WTC11 (cell line): Measurements from ENCODE around the gene TCTN3. TPM values are rescaled to one million over a fixed set of nuclear protein-coding genes. Genes with fewer than 3 reads are reported as not detected.

Experiments
- ATAC-seq: fragments of 200-7000 bp; cut with Tn5 transposase; 2 replicates; pipeline ENCODE4 v1.10.0; 2021; ENCODE audit warnings: mild to moderate bottlenecking, moderate library complexity
- CTCF ChIA-PET: fragments of 300-600 bp; sonication (Branson Sonifier 250); formaldehyde crosslinking; loops from one replicate; lab custom pipeline; 2021; ENCODE audit warnings: antibody characterized with exemption; lab: Charles Lee
- POLR2A ChIA-PET: fragments of 350-600 bp; sonication (Branson Sonifier 250); formaldehyde crosslinking; loops from one replicate; lab custom pipeline; 2021; ENCODE audit warnings: antibody characterized with exemption; lab: Charles Lee
- DNase-seq: peaks from one replicate; pipeline ENCODE4 v3.0.0; 2021; ENCODE audit warnings: low spot score
- H3K27ac Mint-ChIP-seq: 2 replicates; pipeline ENCODE4 v1.8.0; 2021; ENCODE audit warnings: mixed read lengths
- H3K27me3 Mint-ChIP-seq: 2 replicates; pipeline ENCODE4 v1.8.0; 2021; ENCODE audit warnings: low read depth, mild to moderate bottlenecking, moderate library complexity, mixed read lengths
- H3K36me3 Mint-ChIP-seq: 2 replicates; pipeline ENCODE4 v1.8.0; 2021; ENCODE audit warnings: mixed read lengths
- H3K4me1 Mint-ChIP-seq: 2 replicates; pipeline ENCODE4 v1.8.0; 2022; ENCODE audit warnings: mixed read lengths
- H3K4me3 Mint-ChIP-seq: 2 replicates; pipeline ENCODE4 v1.8.0; 2021; ENCODE audit warnings: mild to moderate bottlenecking, moderate library complexity, mixed read lengths
- H3K9me3 Mint-ChIP-seq: 2 replicates; pipeline ENCODE4 v1.8.0; 2021; ENCODE audit warnings: mixed read lengths
- AR ChIP-seq: fragments of 250-450 bp; sonication (Bioruptor Pico); IDR thresholded peaks from 2 replicates; pipeline ENCODE4 v1.9.0; 2021; ENCODE audit warnings: mild to moderate bottlenecking
- ATF6 ChIP-seq: sonication (generic); formaldehyde crosslinking; IDR thresholded peaks from 2 replicates; pipeline ENCODE4 v1.8.1; 2023; ENCODE audit warnings: mild to moderate bottlenecking, missing genetic modification reagents
- CTCF ChIP-seq: fragments of 200-600 bp; IDR thresholded peaks from 2 replicates; pipeline ENCODE4 v1.8.0; 2022; ENCODE audit warnings: antibody characterized with exemption
- ESRRA ChIP-seq: sonication (generic); formaldehyde crosslinking; IDR thresholded peaks from 2 replicates; pipeline ENCODE4 v1.8.1; 2022; ENCODE audit warnings: mild to moderate bottlenecking, missing genetic modification reagents, borderline replicate concordance
- IRF1 ChIP-seq: sonication (generic); formaldehyde crosslinking; IDR thresholded peaks from 2 replicates; pipeline ENCODE4 v1.8.0; 2023; ENCODE audit warnings: missing genetic modification reagents
- MLX ChIP-seq: sonication (generic); formaldehyde crosslinking; IDR thresholded peaks from 2 replicates; pipeline ENCODE4 v1.8.1; 2023; ENCODE audit warnings: mild to moderate bottlenecking, missing genetic modification reagents, moderate library complexity
- NFATC4 ChIP-seq: fragments of 250-450 bp; sonication (Bioruptor Pico); IDR thresholded peaks from 2 replicates; pipeline ENCODE4 v1.9.0; 2021; ENCODE audit warnings: mild to moderate bottlenecking
- PRDM15 ChIP-seq: sonication (generic); formaldehyde crosslinking; IDR thresholded peaks from 2 replicates; pipeline ENCODE4 v1.8.0; 2022; ENCODE audit warnings: missing genetic modification reagents
- PRRX2 ChIP-seq: fragments of 250-450 bp; sonication (Bioruptor Pico); IDR thresholded peaks from 2 replicates; pipeline ENCODE4 v1.8.0; 2021; ENCODE audit warnings: mild to moderate bottlenecking
- SMAD4 ChIP-seq: sonication (generic); formaldehyde crosslinking; IDR thresholded peaks from 2 replicates; pipeline ENCODE4 v1.8.0; 2022; ENCODE audit warnings: mild to moderate bottlenecking, missing genetic modification reagents
- TCF7 ChIP-seq: sonication (generic); formaldehyde crosslinking; IDR thresholded peaks from 2 replicates; pipeline ENCODE4 v1.8.0; 2022; ENCODE audit warnings: mild to moderate bottlenecking, low read depth, missing genetic modification reagents, moderate library complexity
- TP53 ChIP-seq: sonication (generic); formaldehyde crosslinking; IDR thresholded peaks from 2 replicates; pipeline ENCODE4 v1.8.1; 2023; ENCODE audit warnings: mild to moderate bottlenecking, missing genetic modification reagents
- ZMAT4 ChIP-seq: fragments of 250-450 bp; sonication (Bioruptor Pico); IDR thresholded peaks from 2 replicates; pipeline ENCODE4 v1.9.0; 2021; ENCODE audit warnings: mild to moderate bottlenecking
- ZNF232 ChIP-seq: sonication (generic); formaldehyde crosslinking; IDR thresholded peaks from 2 replicates; pipeline ENCODE4 v1.8.0; 2022; ENCODE audit warnings: mild to moderate bottlenecking, missing genetic modification reagents
- ZNF317 ChIP-seq: sonication (generic); formaldehyde crosslinking; IDR thresholded peaks from 2 replicates; pipeline ENCODE4 v1.8.1; 2023; ENCODE audit warnings: low read depth, mild to moderate bottlenecking, moderate library complexity, missing genetic modification reagents, borderline replicate concordance
- ZNF671 ChIP-seq: fragments of 250-450 bp; sonication (Bioruptor Pico); IDR thresholded peaks from 2 replicates; pipeline ENCODE4 v1.8.0; 2021; ENCODE audit warnings: mild to moderate bottlenecking
- total RNA-seq: library from RNA; stranded (reverse); gene quantifications from 3 replicates; pipeline ENCODE4 v1.2.3, GENCODE V29; 2021
- TF ChIP-seq, protein P1 (sequence below): sonication (generic); formaldehyde crosslinking; conservative IDR thresholded peaks from 2 replicates; pipeline ENCODE4 v1.8.1; 2022; ENCODE audit warnings: mild to moderate bottlenecking, missing genetic modification reagents
- TF ChIP-seq, protein P2 (sequence below): fragments of 250-450 bp; sonication (Bioruptor Pico); IDR thresholded peaks from 2 replicates; pipeline ENCODE4 v1.9.0; 2021; ENCODE audit warnings: moderate library complexity, mild to moderate bottlenecking, inconsistent platforms, borderline replicate concordance
- TF ChIP-seq, protein P3 (sequence below): sonication (generic); formaldehyde crosslinking; conservative IDR thresholded peaks from 2 replicates; pipeline ENCODE4 v1.8.1; 2023; ENCODE audit warnings: mild to moderate bottlenecking, low read depth, missing genetic modification reagents, moderate library complexity

Gene TCTN3
- total RNA-seq, 1 experiment from 2014 or later = 26.4 TPM

DNA sequence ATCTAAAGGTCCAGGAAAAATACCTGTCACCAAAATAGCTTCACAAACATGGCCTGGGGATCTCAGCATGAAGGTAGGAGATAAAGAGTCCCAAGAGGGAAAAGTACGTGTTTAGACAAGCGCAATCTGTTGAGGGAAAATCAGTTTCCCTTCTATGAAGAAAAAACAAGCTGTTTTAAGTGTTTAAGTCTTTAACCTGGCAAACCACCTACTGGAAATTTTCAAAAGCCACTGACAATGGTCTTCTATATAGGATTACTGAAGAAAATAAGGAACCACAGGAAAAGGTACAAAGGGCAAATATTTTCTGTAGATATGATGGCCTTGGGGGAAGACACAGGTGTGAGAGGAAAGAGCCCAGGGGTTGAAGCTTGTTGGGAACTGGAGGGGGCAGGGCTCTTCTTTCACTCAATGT lies 58.4 kb downstream of the TCTN3 start:
- Mint-ChIP-seq H3K9me3 (no peaks in the 10 kb centered on the region), H3K27me3 (no peaks in the 10 kb centered on the region), H3K36me3 (peaks cover 67% of the 10 kb centered on the region), H3K4me3 (no peak overlapping the region), H3K4me1 (no peaks in the 10 kb centered on the region), H3K27ac (no peak overlapping the region; the same call in 1 of the 2 replicates)
- ChIA-PET POLR2A (no interaction called here), CTCF (interaction anchor here (1.0 to 1.3 kb wide), 2 partner anchors 206 to 226 kb away, joined by 3 read pairs; no protein-coding TSS in a partner anchor)
- DNase-seq (no peak), ATAC-seq (no peak)
- TF ChIP-seq ESRRA (CRISPR knock-in tag) (no peak), ZNF671 (CRISPR knock-in tag) (no peak), TCF7 (CRISPR knock-in tag) (no peak), PRRX2 (CRISPR knock-in tag) (no peak), NFATC4 (CRISPR knock-in tag) (no peak), SMAD4 (CRISPR knock-in tag) (no peak), IRF1 (CRISPR knock-in tag) (no peak), ZNF232 (CRISPR knock-in tag) (no peak)

GRCh38 chr10:95628786-95629185 lies 64.9 kb downstream of the TCTN3 start:
- H3K27ac Mint-ChIP-seq = no peak overlapping the region
- H3K4me3 Mint-ChIP-seq = no peak overlapping the region
- TF ChIP-seq PRDM15 (CRISPR knock-in tag) = no peak
- TF ChIP-seq CTCF = no peak
- TF ChIP-seq, protein P1, sequence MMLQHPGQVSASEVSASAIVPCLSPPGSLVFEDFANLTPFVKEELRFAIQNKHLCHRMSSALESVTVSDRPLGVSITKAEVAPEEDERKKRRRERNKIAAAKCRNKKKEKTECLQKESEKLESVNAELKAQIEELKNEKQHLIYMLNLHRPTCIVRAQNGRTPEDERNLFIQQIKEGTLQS (CRISPR knock-in tag) = no peak
- TF ChIP-seq ZMAT4 (CRISPR knock-in tag) = no peak
- TF ChIP-seq ZNF317 (CRISPR knock-in tag) = no peak
- TF ChIP-seq MLX (CRISPR knock-in tag) = no peak
- no peak for TF ChIP-seq ZNF232 (CRISPR knock-in tag)
- TF ChIP-seq ATF6 (CRISPR knock-in tag) = no peak
- no peak for TF ChIP-seq AR (CRISPR knock-in tag)
- TF ChIP-seq TP53 (CRISPR knock-in tag) = no peak
- TF ChIP-seq, protein P2, sequence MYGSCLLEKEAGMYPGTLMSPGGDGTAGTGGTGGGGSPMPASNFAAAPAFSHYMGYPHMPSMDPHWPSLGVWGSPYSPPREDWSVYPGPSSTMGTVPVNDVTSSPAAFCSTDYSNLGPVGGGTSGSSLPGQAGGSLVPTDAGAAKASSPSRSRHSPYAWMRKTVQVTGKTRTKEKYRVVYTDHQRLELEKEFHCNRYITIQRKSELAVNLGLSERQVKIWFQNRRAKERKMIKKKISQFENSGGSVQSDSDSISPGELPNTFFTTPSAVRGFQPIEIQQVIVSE (CRISPR knock-in tag) = no peak
- TF ChIP-seq, protein P3, sequence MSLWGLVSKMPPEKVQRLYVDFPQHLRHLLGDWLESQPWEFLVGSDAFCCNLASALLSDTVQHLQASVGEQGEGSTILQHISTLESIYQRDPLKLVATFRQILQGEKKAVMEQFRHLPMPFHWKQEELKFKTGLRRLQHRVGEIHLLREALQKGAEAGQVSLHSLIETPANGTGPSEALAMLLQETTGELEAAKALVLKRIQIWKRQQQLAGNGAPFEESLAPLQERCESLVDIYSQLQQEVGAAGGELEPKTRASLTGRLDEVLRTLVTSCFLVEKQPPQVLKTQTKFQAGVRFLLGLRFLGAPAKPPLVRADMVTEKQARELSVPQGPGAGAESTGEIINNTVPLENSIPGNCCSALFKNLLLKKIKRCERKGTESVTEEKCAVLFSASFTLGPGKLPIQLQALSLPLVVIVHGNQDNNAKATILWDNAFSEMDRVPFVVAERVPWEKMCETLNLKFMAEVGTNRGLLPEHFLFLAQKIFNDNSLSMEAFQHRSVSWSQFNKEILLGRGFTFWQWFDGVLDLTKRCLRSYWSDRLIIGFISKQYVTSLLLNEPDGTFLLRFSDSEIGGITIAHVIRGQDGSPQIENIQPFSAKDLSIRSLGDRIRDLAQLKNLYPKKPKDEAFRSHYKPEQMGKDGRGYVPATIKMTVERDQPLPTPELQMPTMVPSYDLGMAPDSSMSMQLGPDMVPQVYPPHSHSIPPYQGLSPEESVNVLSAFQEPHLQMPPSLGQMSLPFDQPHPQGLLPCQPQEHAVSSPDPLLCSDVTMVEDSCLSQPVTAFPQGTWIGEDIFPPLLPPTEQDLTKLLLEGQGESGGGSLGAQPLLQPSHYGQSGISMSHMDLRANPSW (CRISPR knock-in tag) = no peak

More at GRCh38 chr10:95628786-95629185, 64.9 kb downstream of the TCTN3 start:
- ChIA-PET POLR2A (no interaction called here), CTCF (no interaction called here)
- H3K9me3 Mint-ChIP-seq = no peaks in the 10 kb centered on the region
- peaks cover 78% of the 10 kb centered on the region for H3K36me3 Mint-ChIP-seq
- no peaks in the 10 kb centered on the region for H3K27me3 Mint-ChIP-seq
- ATAC-seq (no peak), DNase-seq (no peak)
- H3K4me1 Mint-ChIP-seq = no peaks in the 10 kb centered on the region
